PC-3 (cell line): ENCODE data around the gene PLEKHM2.

Experiments used
- EZH2phosphoT487 ChIP-seq: fragments of 300-600 bp; sonication (generic); IDR thresholded peaks from 2 replicates; pipeline ENCODE4 v1.6.1; 2018; ENCODE audit warnings: mild to moderate bottlenecking, antibody characterized with exemption, low read length, borderline replicate concordance
- TF ChIP-seq, protein P1 (sequence below): fragments of 300-600 bp; sonication (generic); conservative IDR thresholded peaks from 2 replicates; pipeline ENCODE4 v1.5.1; 2017; ENCODE audit warnings: antibody characterized with exemption, low read depth, mild to moderate bottlenecking, low read length

DNA sequence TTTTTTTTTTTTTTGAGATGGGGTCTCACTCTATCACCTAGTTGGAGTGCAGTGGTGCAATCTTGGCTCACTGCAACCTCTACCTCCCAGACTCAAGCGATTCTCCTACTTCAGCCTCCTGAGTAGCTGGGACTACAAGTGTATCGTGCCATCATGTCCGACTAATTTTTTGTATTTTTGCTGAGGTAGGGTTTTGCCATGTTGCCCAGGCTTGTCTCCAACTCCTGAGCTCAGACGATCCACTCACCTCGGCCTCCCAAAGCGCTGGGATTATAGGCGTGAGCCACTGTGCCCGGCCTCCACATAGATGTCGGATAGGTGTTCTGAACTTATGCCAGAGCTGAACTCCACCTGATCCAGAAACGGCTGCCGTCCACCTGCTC is 21.1 kb downstream of the PLEKHM2 start:
- TF ChIP-seq EZH2phosphoT487, result no peak
- TF ChIP-seq, protein P1, sequence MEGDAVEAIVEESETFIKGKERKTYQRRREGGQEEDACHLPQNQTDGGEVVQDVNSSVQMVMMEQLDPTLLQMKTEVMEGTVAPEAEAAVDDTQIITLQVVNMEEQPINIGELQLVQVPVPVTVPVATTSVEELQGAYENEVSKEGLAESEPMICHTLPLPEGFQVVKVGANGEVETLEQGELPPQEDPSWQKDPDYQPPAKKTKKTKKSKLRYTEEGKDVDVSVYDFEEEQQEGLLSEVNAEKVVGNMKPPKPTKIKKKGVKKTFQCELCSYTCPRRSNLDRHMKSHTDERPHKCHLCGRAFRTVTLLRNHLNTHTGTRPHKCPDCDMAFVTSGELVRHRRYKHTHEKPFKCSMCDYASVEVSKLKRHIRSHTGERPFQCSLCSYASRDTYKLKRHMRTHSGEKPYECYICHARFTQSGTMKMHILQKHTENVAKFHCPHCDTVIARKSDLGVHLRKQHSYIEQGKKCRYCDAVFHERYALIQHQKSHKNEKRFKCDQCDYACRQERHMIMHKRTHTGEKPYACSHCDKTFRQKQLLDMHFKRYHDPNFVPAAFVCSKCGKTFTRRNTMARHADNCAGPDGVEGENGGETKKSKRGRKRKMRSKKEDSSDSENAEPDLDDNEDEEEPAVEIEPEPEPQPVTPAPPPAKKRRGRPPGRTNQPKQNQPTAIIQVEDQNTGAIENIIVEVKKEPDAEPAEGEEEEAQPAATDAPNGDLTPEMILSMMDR, result no peak
